ENCODE measurements around the gene GMDS.

GRCh38 chr6:1705630-1706029, 539.8 kb downstream of the GMDS start:
- TF ChIP-seq POLR2A (IDR thresholded peaks at IDR 0.05) (no peak), CTCF (IDR thresholded peaks at IDR 0.05) (no peak), EP300 (IDR thresholded peaks at IDR 0.05) (no peak)

Measured in ovary (tissue), 3 donors.